ENCODE data around the gene SLC25A45. TPM values are rescaled to one million over a fixed set of nuclear protein-coding genes. Genes with fewer than 3 reads are reported as not detected.
"Not testable (repeated sequence)": the region's sequence is repeated elsewhere in the genome, so short reads cannot be mapped to it uniquely, and the experiment has no call there.

The SLC25A45 gene
- total and polyA plus RNA-seq, 2 experiments from 2014 or later: 0.10 to 0.74 TPM

- TF ChIP-seq ZNF462 (CRISPR knock-in tag; IDR thresholded peaks at IDR 0.05) (no peak), ETS1 (IDR thresholded peaks at IDR 0.05) (no peak), EZH2phosphoT487 (IDR thresholded peaks at IDR 0.05; ENCODE audit: unreplicated experiment) (no peak), ZNF114 (CRISPR knock-in tag; IDR thresholded peaks at IDR 0.05) (no peak), CTCF (conservative IDR thresholded peaks at IDR 0.05; ENCODE audit: low read depth in 2 of 2) (no peak)
Measured at GRCh38 chr11:65338676-65339075, 43.8 kb downstream of the SLC25A45 start (continued).

GRCh38 chr11:65334696-65335295 lies 47.6 kb downstream of the SLC25A45 start:
- no peak overlapping the region for H3K27ac ChIP-seq (ENCODE audit: low read depth)
- H4K20me1 ChIP-seq (replicated peaks; ENCODE audit: insufficient read depth): peaks cover 21% of the 10 kb centered on the region
- Mint-ChIP-seq H3K4me1 (peaks cover 16% of the 10 kb centered on the region), H3K9me3 (no peaks in the 10 kb centered on the region; the same call in 2 of the 3 replicates), H3K27ac (no peak overlapping the region), H3K4me3 (peak overlapping the region; percentile 83), H3K36me3 (ENCODE audit: low read depth) (peaks cover 11% of the 10 kb centered on the region; the same call in 2 of the 3 replicates), H3K27me3 (ENCODE audit: insufficient read depth, low read depth, poor library complexity) (peaks cover 6% of the 10 kb centered on the region)
- ATAC-seq (no peak), DNase-seq (ENCODE audit: low spot score) (no peak)
- H3F3A ChIP-seq (replicated peaks; ENCODE audit: low read depth): peaks cover 11% of the 10 kb centered on the region; the same call in 1 of the 2 replicates
- H3K36me3 ChIP-seq (ENCODE audit: insufficient read depth): no peaks in the 10 kb centered on the region; the same call in 1 of the 2 replicates
- peak overlapping the region; percentile 100 for H3K4me2 ChIP-seq
- peaks cover 58% of the 10 kb centered on the region for H3K79me2 ChIP-seq (replicated peaks; ENCODE audit: insufficient read depth)
- peak overlapping the region; percentile 96 for H3K4me3 ChIP-seq
- TF ChIP-seq EZH2 (IDR thresholded peaks at IDR 0.05; ENCODE audit: low read depth, unreplicated experiment): no peak
- no peak for TF ChIP-seq ZNF331 (CRISPR knock-in tag; IDR thresholded peaks at IDR 0.05; ENCODE audit: low read depth)
- TF ChIP-seq POLR2AphosphoS5 (IDR thresholded peaks at IDR 0.05; ENCODE audit: low read depth): no peak
- no peak for TF ChIP-seq JUNB (IDR thresholded peaks at IDR 0.05; ENCODE audit: unreplicated experiment)
- no peak for TF ChIP-seq CREB1 (CRISPR knock-in tag; IDR thresholded peaks at IDR 0.05; ENCODE audit: low read depth)
- peaks cover 11% of the 10 kb centered on the region for H3K4me1 ChIP-seq (ENCODE audit: insufficient read depth)
- no peak overlapping the region; the same call in 1 of the 2 replicates for H2AFZ ChIP-seq
- H3K9me2 ChIP-seq (ENCODE audit: insufficient read depth): no peaks in the 10 kb centered on the region
- H3K27me3 ChIP-seq (ENCODE audit: insufficient read depth): no peaks in the 10 kb centered on the region

GRCh38 chr11:65332591-65332990 lies 49.9 kb downstream of the SLC25A45 start:
- not testable (repeated sequence) for H3K27me3 ChIP-seq (ENCODE audit: insufficient read depth); H3K9me2 ChIP-seq (ENCODE audit: insufficient read depth); H3K4me3 Mint-ChIP-seq; H2AFZ ChIP-seq; H3K27ac Mint-ChIP-seq; H3K27ac ChIP-seq (ENCODE audit: low read depth); H3K36me3 Mint-ChIP-seq (ENCODE audit: low read depth); H3K4me3 ChIP-seq; DNase-seq (ENCODE audit: low spot score); H3K27me3 Mint-ChIP-seq (ENCODE audit: insufficient read depth, low read depth, poor library complexity); H3K9me3 Mint-ChIP-seq; ATAC-seq; H3K4me2 ChIP-seq; H3K36me3 ChIP-seq (ENCODE audit: insufficient read depth)
- H3K4me1 Mint-ChIP-seq: peaks cover 21% of the 10 kb centered on the region
- Histone ChIP-seq H3F3A (replicated peaks; ENCODE audit: low read depth) (peaks cover 11% of the 10 kb centered on the region; the same call in 1 of the 2 replicates), H3K79me2 (replicated peaks; ENCODE audit: insufficient read depth) (peaks cover 36% of the 10 kb centered on the region), H4K20me1 (replicated peaks; ENCODE audit: insufficient read depth) (peaks cover 21% of the 10 kb centered on the region), H3K4me1 (ENCODE audit: insufficient read depth) (peaks cover 11% of the 10 kb centered on the region)

Data from GM23338 (cell line).